GM18858 (cell line): ENCODE measurements around the gene NXPH1.

Experiments used
- ATAC-seq: cut with Tn5 transposase; IDR thresholded peaks from one replicate; pipeline ENCODE4 v1.9.1; 2021; ENCODE audit not compliant: unreplicated experiment

The NXPH1 gene

DNA sequence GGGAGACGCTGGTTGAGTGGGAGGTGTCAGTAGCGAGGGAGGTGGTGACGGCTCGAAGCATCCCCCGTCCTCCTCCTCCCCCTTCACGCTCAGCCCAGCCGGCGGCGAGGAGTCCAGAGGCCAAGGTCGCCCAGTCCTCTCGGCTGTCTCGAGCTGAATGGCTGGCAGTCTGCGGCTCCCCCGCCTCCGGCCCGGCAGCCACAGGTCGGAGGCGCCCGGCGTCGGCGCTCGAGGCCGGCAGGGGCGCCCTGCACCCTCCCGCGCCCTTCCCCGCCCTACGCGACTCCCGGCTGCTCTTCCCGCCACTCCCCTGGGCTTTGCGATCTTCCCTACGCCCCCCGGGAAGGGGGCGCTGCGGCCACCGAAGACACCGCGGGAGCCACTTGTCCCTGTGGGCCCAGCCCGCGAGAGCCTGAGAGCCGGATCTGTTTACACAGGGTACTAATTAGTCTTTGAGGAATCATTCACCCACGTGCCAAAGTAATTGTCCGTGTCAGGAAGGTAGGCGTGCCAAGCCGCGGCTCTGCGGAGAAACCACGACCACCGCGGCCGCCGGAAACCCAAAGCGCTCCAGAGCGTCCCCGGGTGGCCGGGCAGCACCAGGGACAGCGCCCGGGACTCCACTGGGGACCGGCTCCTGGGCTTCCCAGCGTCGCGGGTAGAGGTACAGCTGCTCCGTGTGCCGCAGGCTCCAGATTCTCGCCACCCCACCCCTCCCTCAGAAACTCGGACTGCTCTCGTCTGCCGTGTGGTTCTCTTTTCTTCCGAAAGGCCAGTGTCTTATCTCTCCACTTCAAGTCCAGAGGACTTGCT, at the start of gene NXPH1:
NXPH1 (plus strand) TSS at position 133 of the 813 bp plus-strand sequence.
- no peak for ATAC-seq

DNA sequence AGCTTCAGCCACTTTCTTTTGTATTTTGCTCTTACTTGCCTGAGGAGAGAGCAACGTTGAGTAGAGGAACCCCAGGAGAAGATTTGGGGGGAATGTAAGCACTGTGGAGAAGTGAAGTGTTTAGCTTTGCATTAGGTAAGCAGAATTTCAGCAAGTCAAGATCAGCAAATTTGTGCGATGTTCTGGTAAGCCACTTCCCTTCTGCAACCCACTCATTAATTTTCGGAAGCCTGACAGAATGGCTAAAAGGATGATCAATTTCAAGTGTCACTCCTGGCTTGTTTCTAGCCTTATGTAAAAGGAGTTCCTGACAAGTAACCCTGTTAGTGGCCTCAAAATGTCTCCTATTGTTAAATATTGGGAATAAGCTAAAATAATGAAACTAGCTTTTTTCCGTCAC, 48.5 kb upstream of the NXPH1 start:
- ATAC-seq: peak; percentile 22

DNA sequence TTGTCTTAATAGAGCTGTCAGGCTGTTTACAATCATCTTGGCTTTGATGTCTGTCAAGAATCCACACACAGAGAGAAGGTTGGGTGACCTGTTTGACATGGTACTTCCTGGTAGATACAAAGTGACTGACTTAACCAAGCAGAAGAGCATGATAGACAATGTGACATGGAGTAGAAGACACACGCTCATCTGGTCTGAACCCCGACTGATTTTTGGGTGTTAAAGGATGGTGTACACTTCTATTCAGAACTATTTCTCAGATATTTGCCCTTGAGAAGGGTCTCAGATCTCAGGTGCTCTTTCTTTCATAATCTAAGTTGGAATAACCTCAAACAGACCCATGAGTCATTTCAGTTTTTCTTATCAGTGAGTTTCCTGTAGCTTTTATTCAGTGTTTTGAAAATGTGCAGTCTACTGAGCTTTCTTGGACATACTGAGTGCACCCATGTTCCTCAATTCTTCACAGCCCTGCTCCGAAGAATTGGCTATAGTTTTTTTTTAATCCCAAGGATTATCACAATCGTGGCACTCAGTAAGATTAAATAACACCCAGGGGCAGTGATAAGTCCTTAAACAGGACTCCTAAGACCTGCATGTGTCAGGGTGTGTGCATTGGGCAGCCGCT, 46.4 kb upstream of the NXPH1 start:
- ATAC-seq: peak; percentile 88

DNA sequence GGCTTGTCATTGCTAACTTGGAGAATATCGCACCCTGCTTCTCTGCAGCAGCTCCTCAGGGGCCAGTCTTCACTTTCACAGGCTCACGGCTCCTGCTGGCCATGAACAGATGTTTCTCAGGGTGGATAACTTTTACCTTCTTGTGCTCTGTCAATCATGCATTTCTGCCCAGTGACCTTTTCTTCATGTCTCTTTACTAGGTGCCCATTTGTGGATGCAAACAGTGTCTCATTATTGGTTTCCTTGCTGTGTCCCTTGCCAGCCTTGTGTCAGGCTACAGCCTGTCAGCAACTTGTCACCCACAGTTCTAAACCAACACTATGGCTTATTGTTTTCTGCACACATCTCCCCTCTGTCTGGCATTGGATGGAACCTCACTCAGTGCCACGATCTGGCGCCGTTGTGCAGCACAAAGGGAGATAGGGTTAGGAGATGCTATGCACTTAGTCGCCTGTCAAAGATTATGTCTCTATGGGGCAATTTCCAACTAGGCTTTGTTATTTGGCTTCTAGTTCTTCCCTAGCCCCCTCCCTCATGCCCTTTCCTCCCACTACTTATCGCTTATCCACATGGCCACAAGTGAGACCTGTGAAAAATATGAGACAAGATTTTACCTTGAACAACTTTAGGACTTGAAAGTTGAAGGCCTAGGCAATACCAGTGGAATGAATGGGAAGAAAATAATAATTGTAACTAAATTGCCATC, 45.7 kb upstream of the NXPH1 start:
- peak; percentile 33 for ATAC-seq

DNA sequence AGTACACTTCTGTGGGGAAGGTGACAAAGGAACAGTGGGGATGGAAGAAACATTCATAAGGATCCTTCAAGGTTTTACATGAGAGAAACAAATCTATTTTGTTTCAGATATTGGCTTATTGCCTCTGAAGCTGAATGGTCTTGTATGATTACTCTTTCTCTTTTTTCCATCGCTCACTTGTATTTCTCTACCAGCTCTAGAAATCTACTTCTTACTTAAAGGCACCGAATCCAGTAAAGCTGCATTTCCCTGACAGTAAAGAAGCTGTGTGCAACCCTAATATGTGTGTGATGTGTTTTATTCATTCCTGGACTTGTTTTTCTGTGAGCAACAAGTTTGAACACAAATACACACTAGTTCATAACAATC, 45.2 kb upstream of the NXPH1 start:
- ATAC-seq: no peak

DNA sequence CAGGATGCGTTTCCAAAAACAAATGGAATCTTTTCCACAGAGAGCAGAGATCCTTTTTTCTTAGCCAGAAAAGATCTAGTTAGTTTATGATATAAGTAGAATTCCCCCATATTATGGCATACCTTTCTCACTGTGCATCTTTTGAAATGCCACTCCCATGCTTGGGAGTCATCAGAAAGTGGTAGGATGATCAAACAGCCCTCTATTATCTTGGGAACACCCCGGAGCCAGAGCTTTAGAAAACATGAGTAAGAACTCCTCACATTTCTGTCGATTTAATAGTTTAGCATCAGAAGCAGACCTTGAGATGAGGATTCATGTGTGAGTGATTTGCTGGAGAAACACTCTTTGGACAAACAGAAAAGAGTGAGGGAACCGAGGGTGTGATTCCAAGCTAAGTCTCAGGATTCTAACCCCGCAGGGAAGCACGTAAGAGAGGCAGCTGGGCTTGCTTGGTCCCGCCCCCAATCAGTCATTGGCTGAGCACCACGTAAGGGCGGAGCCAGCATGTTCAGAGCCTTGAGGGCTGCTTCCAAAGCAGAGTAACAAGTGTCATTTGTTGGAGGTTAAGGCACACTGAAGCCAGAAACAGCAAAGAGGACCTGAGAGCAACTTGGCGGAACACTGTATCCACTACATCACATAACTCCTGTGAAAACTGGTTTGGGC, 43.7 kb upstream of the NXPH1 start:
- no peak for ATAC-seq

DNA sequence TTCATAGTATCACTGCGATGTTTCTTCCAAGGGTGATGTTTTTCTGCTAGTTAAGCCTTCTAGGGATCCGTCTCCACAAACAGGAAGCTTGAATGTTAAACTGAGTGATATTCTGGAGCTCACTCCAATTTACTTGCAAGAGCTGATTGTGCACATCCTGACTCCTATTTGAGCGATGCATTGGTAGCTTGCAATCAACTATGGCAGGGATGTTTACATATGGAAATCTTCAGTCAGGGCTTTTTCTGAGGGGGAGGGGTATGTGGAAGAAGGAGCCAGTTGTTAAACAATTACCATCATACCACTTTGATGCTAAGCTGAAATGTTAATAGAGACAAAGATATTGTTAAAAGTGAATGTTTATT, 43.2 kb upstream of the NXPH1 start:
- no peak for ATAC-seq

DNA sequence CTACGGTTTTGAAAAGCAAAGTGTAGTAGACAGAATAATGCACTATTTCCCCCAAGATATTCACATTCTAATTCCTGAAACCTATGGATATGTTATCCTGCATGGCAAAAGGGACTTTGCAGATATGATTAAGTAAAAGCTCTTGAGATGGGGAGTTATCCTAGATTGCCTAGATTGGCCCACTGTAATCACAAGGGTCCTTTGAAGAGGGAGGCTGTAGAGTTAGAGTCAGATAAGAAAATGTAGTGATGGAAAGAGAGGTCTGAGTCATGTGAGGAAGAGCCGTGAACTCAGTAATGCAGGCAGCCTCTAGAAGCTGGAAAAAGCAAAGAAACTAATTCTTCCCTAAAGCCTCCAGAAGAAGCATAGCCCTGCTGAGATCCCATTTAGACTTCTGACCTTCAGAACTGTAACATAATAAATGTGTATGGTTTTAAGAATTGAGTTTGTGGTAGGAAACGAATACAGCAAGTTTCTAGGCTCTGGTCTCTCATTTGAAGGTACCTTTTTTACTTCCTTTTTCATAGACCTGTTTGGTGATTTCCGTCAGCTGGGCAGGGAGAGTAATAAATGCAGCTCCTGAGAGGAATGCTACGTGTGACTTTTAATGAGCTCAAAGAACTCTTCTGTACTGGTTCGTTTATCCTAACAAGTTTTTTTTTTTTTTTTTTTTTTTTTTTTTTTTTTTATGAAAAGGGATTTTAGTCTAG, 41.9 kb upstream of the NXPH1 start:
- no peak for ATAC-seq

DNA sequence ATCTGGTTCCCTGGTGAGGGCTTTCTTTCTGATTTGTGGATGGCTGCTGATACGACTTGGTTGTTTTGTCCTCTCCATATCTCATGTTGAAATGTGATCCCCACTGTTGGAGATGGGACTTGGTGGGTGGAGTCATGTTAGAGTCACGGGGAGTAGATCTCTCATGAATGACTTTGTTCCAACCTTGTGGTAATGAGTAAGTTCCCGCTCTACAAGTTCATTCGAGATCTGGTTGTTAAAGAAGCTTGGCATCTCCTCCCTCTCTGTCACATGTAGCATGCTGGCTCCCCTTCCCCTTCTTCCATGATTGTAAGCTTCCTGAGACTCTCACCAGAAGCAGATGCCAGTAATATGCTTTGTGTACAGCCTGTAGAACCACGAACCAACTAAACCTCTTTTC, 37.1 kb upstream of the NXPH1 start:
- ATAC-seq: no peak

DNA sequence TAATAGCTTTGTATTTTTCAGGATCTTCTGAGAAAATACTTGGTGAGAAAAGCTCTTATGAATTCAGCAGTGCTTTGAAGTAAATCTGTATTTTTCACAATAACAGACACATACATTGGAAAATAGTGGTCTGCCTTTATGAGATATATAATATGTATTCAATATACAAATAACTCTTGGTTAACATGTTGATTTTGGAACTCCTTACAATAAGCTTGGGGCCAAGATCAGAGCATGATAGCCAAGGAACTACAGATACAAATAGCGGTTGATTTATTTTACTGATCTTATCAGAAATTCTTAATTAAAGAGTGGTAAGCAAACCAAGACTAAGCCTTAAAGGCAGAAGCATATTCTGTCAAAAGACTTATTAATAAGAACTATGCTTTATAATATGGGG, 24.5 kb upstream of the NXPH1 start:
- ATAC-seq: no peak

DNA sequence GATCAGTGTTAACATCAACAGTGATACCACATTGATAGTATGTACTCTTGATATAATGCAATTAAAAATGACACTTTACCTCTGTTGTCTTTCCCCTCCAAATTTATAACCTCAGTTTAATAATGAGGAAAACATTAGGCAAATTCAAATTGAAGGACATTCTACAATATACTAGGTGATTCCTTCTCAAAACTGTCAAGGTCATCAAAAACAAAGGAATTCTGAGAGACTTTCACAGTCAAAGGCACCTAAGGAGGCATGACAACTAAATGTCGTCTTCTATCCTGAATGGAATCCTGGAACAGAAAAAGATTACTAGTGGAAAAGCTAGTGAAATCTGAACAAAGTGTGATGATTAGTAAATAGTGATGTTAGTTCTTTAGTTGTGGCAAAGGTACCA, 22.3 kb upstream of the NXPH1 start:
- ATAC-seq: no peak

DNA sequence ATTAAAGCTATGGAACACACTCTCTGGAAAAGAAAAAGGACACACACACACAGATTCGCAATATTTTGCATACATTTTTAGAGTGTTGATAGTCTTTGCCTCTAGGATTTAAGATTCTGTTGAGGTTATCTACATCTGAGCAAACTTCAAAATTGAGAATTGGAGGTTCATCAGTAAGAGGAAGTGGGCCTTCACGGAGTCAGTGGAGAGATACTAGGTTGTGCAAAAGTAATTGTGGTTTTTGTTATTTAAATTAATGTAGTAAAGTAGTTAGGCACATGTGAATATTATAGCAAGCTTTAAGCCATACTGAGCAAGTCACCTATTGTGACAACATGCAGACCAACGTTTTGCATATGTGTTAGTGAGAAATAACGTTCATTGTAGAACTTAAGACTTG, 19.8 kb upstream of the NXPH1 start:
- no peak for ATAC-seq

DNA sequence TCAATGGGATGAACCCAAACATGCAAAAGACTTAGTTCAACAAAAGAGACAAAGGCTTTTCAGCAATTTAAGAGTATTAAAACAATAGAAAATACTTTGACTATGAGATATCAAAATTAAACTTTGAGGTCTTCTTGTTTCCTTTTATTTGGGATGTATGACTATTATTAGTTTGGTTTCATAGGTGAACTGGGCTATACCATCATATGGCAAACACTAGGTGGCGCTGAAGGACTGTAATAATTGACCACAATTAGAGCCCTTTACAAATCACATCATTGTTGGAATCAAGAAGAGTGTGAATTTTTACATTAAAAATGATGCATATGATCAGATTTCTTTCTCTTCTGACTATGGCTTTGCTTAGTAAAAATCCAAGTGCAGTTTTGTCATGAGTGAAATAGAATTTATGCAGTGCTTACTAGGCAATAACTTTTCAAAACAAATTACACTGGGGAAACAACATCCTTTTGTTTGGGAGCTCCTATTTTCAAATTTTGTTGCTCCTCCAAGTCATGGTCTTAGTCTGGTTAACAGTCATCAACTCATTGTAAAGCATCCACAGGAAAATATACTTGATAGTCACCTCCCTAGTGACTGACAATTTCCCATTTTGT, 14.7 kb upstream of the NXPH1 start:
- peak; percentile 82 for ATAC-seq

DNA sequence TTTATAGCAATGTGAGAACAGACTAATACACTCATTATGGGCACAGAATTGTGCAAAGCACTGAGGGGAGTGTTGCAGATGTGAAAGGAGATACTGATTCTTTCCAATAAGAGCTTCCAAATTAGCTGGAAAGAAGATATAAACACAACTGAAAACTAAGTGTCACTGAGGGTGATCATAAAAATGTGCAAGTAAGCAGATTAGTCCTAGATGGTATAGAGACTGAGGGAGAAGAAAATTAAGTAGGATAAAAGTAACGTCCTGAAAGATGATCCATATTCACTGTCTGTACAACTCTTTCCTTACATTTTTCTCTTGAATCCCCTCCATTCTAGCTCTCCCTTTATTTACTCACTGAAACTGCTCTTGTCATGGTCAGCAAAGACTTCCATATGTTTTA, 11.2 kb upstream of the NXPH1 start:
- ATAC-seq: no peak

DNA sequence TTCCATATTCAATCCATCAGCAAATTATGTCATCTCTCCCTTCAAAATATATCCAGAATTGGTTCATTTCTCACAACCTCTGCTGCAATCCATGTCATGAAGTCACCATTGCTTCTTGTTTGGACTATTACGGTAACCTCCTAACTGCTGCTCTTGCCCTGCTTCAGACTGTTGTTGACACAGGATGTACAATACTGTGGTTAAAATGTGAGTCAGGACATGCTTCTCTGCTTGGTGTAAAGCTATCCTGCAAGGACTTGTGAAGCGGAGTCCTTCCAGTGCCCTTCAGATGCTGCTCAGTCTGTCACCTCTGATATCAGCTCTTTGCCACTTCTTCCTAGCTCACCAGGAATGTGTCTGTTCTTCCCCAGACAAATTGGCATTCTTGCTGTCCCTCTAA, 10.4 kb upstream of the NXPH1 start:
- ATAC-seq: no peak

DNA sequence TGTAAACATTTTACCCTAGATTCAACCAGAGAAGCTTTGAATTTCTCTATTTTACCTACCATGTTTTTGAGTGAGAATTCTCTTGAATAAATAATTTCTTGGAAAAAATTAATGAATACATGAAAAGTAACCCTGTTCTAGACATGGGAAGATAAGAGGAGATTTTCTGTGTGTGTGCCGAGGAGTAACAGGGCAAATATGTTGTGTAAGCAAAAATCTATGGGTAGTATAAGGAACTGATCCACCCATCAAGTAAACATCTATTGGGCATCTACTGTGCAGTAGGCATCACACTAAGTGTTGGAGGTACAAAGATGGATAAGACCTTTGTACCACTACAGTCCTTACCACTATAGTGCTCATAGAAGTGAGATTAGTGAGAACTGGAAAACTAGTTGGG, 8.2 kb upstream of the NXPH1 start:
- no peak for ATAC-seq

DNA sequence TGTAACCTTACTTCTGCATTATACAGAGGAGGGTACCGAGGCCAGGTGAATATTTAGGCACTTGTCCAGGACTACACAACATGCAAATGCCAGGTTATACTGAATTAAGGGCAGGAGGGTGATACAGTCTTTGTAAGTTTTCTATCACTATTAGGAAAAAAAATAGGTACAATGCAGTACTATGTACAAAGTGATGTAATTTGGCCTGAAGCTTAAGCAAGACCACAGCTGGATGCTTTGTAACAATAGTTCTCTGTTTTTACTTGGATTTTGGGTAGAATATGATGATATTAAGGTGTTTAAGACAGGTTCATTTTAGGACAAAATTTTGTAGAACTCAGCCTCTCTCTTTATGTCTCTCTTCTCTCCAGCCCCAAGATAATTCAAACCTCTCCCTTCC, 2.8 kb upstream of the NXPH1 start:
- no peak for ATAC-seq

DNA sequence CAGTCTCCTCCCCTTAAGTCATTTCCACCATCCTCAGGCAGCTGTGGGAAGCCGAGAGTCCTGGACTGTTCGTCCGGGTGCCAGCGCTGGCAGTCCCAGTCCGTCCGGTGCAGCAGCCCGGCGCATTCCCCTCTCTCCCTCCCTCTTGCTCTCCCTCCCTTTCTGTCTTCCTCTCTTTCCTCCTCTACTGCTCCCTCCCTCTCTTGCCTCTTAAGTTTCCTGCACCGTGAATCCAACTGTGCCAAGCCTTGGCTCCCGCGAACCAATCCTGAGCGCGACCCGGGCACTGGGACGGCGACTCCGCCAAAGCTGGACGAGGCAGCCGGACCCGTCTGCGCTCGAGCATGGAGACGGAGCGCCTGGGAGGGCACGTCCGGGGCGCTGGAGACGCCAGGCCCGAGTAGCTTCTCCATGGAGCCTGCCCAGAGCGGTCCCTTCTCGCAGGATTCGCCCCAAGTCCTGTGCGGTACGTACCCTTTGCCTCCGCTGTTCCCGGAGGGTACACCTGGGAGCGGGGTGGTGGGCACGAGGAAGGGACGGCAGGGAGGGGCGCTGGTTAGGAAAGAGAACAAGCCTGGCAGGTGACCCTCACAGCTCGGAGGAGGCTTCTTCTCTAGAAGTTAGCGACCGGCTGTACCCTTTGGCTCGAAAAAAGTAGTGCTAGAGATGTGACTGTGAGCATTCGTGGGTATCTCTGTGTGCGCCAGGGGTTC, 1.0 kb downstream of the NXPH1 start:
- ATAC-seq: no peak

DNA sequence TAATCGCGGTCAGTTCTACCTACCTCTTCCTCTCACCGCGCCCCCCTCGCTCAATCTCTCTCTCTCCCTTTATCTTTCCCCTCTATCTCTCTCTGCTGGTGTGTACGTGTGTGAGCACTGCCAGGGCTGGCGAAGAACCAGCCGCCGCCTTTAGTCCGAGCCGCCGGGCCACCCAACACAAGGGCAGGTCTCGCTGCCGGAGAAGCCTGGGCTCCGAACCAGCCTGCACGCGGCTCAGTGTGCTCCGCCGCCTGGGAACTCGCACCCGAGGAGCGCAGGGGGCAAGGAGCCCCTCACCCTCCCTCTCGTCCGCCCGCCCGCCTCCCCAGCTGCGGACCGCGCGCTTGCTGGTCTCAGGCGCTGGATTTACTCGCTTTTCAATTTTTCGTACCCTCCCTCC, 1.7 kb downstream of the NXPH1 start:
- no peak for ATAC-seq
